Activated naive CD8-positive, alpha-beta T cell treated with anti-CD3 and anti-CD28 coated beads, Interleukin-2, amount 50 U/mL, for 24 hours (primary cell): ENCODE data around the gene ABCA8.
"Not testable (repeated sequence)": the region's sequence is repeated elsewhere in the genome, so short reads cannot be mapped to it uniquely, and the experiment has no call there.

Source experiments
- ATAC-seq: fragments of 150-1000 bp; cut with Tn5 transposase; one replicate; pipeline ENCODE4 v1.10.0; 2021
- DNase-seq: peaks from one replicate; pipeline ENCODE4 v3.0.0; 2021
- H3K27ac Mint-ChIP-seq: one replicate; pipeline ENCODE4 v1.8.0; 2021; ENCODE audit warnings: mild to moderate bottlenecking, mixed read lengths
- H3K27me3 Mint-ChIP-seq: one replicate; pipeline ENCODE4 v1.8.0; 2021; ENCODE audit warnings: mixed read lengths
- H3K36me3 Mint-ChIP-seq: one replicate; pipeline ENCODE4 v1.8.0; 2021; ENCODE audit warnings: low read depth, mixed read lengths
- H3K4me1 Mint-ChIP-seq: one replicate; pipeline ENCODE4 v1.8.0; 2021; ENCODE audit warnings: mixed read lengths
- H3K4me3 Mint-ChIP-seq: one replicate; pipeline ENCODE4 v1.8.0; 2021; ENCODE audit warnings: mild to moderate bottlenecking, moderate library complexity, mixed read lengths
- H3K9me3 Mint-ChIP-seq: one replicate; pipeline ENCODE4 v1.8.0; 2021; ENCODE audit warnings: mixed read lengths

Gene ABCA8

DNA sequence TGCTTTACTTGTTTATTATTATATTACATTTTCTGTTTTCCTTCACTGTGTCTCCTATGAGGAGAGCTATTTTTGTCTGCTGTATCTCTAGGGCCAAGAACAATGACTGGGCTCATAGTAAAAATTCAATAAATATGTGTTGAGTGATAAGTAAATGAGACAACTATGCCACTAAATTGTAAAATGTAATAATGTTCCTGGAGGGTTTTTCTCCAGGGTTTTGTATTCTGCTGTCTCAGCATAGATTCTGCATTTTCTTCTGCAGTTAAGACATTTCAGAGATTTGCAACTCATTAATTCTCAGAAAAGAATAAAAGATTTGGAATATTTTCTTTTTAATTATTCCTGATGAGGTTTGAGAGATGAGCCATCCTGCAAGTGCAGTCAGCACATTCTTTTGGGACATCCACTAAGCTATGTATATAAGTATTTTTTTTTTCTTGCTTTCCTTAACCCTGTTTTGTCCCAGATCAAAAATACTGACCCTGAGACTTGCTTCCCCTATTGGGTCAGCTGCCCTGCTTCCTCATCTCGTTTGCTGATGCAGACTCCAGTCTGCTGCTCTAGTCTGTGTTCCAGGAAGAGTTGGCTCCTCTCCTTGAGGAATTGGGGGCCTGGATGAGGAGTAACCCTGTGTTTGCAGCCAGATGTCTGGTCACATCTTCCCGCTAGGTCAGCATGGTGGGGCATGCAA, 122.9 kb downstream of the ABCA8 start:
- H3K27ac Mint-ChIP-seq: no peak overlapping the region
- H3K4me3 Mint-ChIP-seq: no peak overlapping the region
- H3K9me3 Mint-ChIP-seq: no peaks in the 10 kb centered on the region
- H3K4me1 Mint-ChIP-seq: no peaks in the 10 kb centered on the region
- ATAC-seq (no peak), DNase-seq (no peak)
- H3K27me3 Mint-ChIP-seq: peaks cover 16% of the 10 kb centered on the region
- H3K36me3 Mint-ChIP-seq: no peaks in the 10 kb centered on the region

- Mint-ChIP-seq H3K4me1 (no peaks in the 10 kb centered on the region), H3K27me3 (peaks cover 9% of the 10 kb centered on the region), H3K9me3 (no peaks in the 10 kb centered on the region), H3K36me3 (no peaks in the 10 kb centered on the region), H3K4me3 (no peak overlapping the region), H3K27ac (no peak overlapping the region)
- no peak for DNase-seq
- no peak for ATAC-seq
Measured at GRCh38 chr17:68831170-68831569, 124.0 kb downstream of the ABCA8 start.

DNA sequence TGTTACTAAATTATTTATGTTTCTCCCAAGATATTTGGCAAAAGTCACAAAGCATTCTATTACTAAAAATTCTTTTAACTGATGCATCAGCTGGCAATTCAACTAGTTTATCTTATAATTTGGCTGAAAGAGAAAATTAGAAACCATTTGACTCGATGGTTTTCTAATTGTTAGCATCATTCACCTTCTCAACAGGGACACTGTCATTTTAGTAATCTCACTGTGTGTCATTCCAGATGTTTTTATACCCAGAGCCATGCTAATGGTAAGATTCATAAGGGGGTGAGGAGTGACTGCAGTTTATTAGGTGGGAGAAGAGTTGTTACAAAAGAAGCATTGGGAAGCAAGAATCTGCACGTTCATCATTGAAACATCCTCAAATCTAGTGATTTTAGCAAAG, 124.9 kb downstream of the ABCA8 start:
- no peak overlapping the region for H3K27ac Mint-ChIP-seq

GRCh38 chr17:68829211-68829610, 126.0 kb downstream of the ABCA8 start:
- H3K9me3 Mint-ChIP-seq: no peaks in the 10 kb centered on the region
- H3K4me1 Mint-ChIP-seq: no peaks in the 10 kb centered on the region
- DNase-seq (no peak), ATAC-seq (no peak)
- H3K27me3 Mint-ChIP-seq: peaks cover 8% of the 10 kb centered on the region
- no peaks in the 10 kb centered on the region for H3K36me3 Mint-ChIP-seq
- H3K4me3 Mint-ChIP-seq: no peak overlapping the region
- no peak overlapping the region for H3K27ac Mint-ChIP-seq

More for the DNA sequence above, 124.9 kb downstream of the ABCA8 start:
- peaks cover 9% of the 10 kb centered on the region for H3K27me3 Mint-ChIP-seq
- ATAC-seq (no peak), DNase-seq (no peak)
- no peaks in the 10 kb centered on the region for H3K9me3 Mint-ChIP-seq
- no peaks in the 10 kb centered on the region for H3K36me3 Mint-ChIP-seq
- H3K4me3 Mint-ChIP-seq: no peak overlapping the region
- H3K4me1 Mint-ChIP-seq: no peaks in the 10 kb centered on the region

DNA sequence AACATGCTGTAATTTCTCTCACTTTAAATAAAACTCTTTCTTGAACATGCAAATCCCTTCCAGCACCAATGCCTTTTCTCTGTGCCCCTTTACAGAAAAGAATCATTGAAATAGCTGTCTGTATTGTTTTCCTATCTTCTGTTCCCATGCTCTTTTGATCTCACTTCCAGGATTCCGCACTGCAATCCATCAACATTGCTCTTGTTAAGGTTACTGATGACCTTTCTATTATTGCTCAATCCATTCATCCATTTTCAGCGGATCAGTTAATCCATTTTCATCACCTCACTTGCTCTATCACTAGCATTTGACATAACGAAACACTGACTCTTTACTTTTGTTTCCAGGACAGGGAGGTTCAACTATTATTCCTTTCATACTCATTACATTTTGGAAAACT, 130.5 kb downstream of the ABCA8 start:
- ATAC-seq (no peak), DNase-seq (no peak)
- Mint-ChIP-seq H3K27ac (no peak overlapping the region), H3K4me1 (no peaks in the 10 kb centered on the region), H3K9me3 (no peaks in the 10 kb centered on the region), H3K27me3 (peaks cover 6% of the 10 kb centered on the region), H3K4me3 (no peak overlapping the region), H3K36me3 (no peaks in the 10 kb centered on the region)

GRCh38 chr17:68824185-68824584, 131.0 kb downstream of the ABCA8 start:
- H3K36me3 Mint-ChIP-seq, H3K9me3 Mint-ChIP-seq, H3K4me3 Mint-ChIP-seq, H3K4me1 Mint-ChIP-seq, H3K27me3 Mint-ChIP-seq, H3K27ac Mint-ChIP-seq, DNase-seq, ATAC-seq: not testable (repeated sequence)

- no peak for DNase-seq
- Mint-ChIP-seq H3K4me1 (no peaks in the 10 kb centered on the region), H3K27ac (no peak overlapping the region), H3K27me3 (peaks cover 4% of the 10 kb centered on the region), H3K4me3 (no peak overlapping the region), H3K9me3 (no peaks in the 10 kb centered on the region), H3K36me3 (no peaks in the 10 kb centered on the region)
- ATAC-seq: peak; percentile 4
Measured at GRCh38 chr17:68822719-68823289, 132.4 kb downstream of the ABCA8 start.

DNA sequence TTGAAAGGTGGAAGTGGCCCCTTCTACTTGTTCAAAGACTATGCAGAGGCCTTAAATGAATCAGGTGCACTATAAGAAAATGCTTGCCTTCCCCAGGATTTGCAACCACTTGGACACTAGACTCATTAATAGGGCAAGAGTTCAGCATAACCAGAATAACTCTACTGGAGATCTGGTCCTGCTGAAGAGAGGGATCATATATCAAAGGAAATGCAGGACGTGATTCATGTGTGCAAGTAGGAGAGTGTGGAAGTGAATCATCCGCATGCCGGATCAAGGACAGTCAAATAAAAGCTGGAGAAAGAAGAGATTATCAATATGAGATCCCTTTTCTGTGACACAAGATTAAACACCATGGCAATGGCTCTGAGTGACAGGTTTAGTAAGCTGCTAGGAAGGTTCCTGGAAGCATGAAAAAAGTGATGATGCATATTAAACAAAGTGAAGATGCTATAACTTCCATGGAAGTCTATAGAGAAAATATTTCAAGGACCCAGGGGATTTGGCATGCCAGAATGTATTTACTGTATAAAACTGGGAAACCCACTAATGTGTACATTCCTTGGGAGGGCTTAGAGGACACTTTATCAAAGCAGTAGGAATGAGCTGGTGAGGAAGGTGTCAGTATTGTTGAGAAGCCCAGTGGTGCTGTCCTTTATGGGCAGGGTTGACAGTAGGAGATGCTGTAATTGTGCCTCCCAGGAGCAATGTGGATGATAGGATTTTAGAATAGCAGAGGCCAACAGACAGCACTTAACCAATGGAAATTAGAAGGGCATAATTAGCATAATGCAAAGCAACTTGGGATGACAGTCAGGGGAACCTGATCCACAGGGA, 133.1 kb downstream of the ABCA8 start:
- H3K9me3 Mint-ChIP-seq: no peaks in the 10 kb centered on the region
- H3K36me3 Mint-ChIP-seq: no peaks in the 10 kb centered on the region
- ATAC-seq: no peak
- DNase-seq: no peak
- no peak overlapping the region for H3K4me3 Mint-ChIP-seq
- H3K4me1 Mint-ChIP-seq: no peaks in the 10 kb centered on the region
- H3K27me3 Mint-ChIP-seq: peaks cover 4% of the 10 kb centered on the region
- H3K27ac Mint-ChIP-seq: no peak overlapping the region

GRCh38 chr17:68820825-68821481, 134.2 kb downstream of the ABCA8 start:
- Mint-ChIP-seq H3K27me3 (peaks cover 4% of the 10 kb centered on the region), H3K9me3 (no peaks in the 10 kb centered on the region), H3K36me3 (no peaks in the 10 kb centered on the region), H3K27ac (no peak overlapping the region), H3K4me3 (no peak overlapping the region), H3K4me1 (no peaks in the 10 kb centered on the region)
- ATAC-seq (no peak), DNase-seq (no peak)

- Mint-ChIP-seq H3K36me3 (no peaks in the 10 kb centered on the region), H3K27me3 (peaks cover 4% of the 10 kb centered on the region), H3K4me1 (no peaks in the 10 kb centered on the region), H3K27ac (no peak overlapping the region), H3K4me3 (no peak overlapping the region), H3K9me3 (no peaks in the 10 kb centered on the region)
- ATAC-seq (no peak), DNase-seq (no peak)
Measured at GRCh38 chr17:68820476-68820824, 134.7 kb downstream of the ABCA8 start.

DNA sequence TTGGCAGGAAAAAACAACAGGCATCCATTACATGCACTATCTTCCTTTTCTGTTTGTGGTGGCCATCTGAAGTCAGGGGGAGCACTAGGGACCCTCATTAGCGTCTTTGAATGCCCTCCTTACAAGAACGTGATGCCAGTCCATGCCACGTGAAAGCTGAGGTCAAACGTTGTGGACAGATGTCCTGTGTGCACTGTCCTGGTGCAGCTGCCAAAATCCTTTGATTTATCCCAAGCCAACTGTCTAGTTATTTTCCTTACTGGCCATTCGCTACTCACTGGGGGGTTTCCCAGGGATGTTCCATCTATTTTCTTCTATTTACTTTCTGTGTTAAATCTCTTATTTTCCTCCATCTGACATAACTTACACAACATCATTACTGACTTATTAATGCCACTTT, 135.7 kb downstream of the ABCA8 start:
- Mint-ChIP-seq H3K9me3 (no peaks in the 10 kb centered on the region), H3K36me3 (no peaks in the 10 kb centered on the region), H3K4me1 (no peaks in the 10 kb centered on the region), H3K27me3 (peaks cover 4% of the 10 kb centered on the region), H3K4me3 (no peak overlapping the region), H3K27ac (no peak overlapping the region)
- no peak for ATAC-seq
- no peak for DNase-seq
